ENCODE measurements around the gene EFCAB6.

Gene EFCAB6

GRCh38 chr22:43838571-43839307 lies 26.6 kb upstream of the EFCAB6 start:
- no peaks in the 10 kb centered on the region for H3K9me3 Mint-ChIP-seq
- H3K4me3 Mint-ChIP-seq = no peak overlapping the region
- no peak for DNase-seq
- H3K27me3 Mint-ChIP-seq = peaks cover 12% of the 10 kb centered on the region
- no peaks in the 10 kb centered on the region for H3K4me1 Mint-ChIP-seq
- no peak for ATAC-seq
- peak overlapping the region in 1 of 2 donors; percentile 71 for H3K27ac Mint-ChIP-seq

GRCh38 chr22:43838161-43838560 lies 26.1 kb upstream of the EFCAB6 start:
- no peaks in the 10 kb centered on the region for H3K4me1 Mint-ChIP-seq
- H3K4me3 Mint-ChIP-seq = no peak overlapping the region
- no peaks in the 10 kb centered on the region for H3K9me3 Mint-ChIP-seq
- no peak overlapping the region for H3K27ac Mint-ChIP-seq
- ATAC-seq = no peak
- peaks cover 13% of the 10 kb centered on the region for H3K27me3 Mint-ChIP-seq
- DNase-seq = no peak

GRCh38 chr22:43837666-43838065 lies 25.6 kb upstream of the EFCAB6 start:
- Mint-ChIP-seq H3K27ac (no peak overlapping the region), H3K4me3 (no peak overlapping the region), H3K27me3 (peaks cover 18% of the 10 kb centered on the region), H3K4me1 (no peaks in the 10 kb centered on the region), H3K9me3 (no peaks in the 10 kb centered on the region)
- DNase-seq (no peak), ATAC-seq (no peak)

- DNase-seq (no peak), ATAC-seq (no peak)
- no peak overlapping the region for H3K4me3 Mint-ChIP-seq
- no peaks in the 10 kb centered on the region for H3K9me3 Mint-ChIP-seq
- no peaks in the 10 kb centered on the region for H3K4me1 Mint-ChIP-seq
- H3K27me3 Mint-ChIP-seq = peaks cover 20% of the 10 kb centered on the region
- no peak overlapping the region for H3K27ac Mint-ChIP-seq
These were observed 23.6 kb upstream of the EFCAB6 start for GRCh38 chr22:43835736-43836135.

- no peak overlapping the region for H3K4me3 Mint-ChIP-seq
- H3K27me3 Mint-ChIP-seq = peaks cover 20% of the 10 kb centered on the region
- no peak for ATAC-seq
- DNase-seq = no peak
- no peaks in the 10 kb centered on the region for H3K9me3 Mint-ChIP-seq
- peak overlapping the region in 1 of 2 donors; percentile 28 for H3K27ac Mint-ChIP-seq
- no peaks in the 10 kb centered on the region for H3K4me1 Mint-ChIP-seq
These were observed 23.1 kb upstream of the EFCAB6 start for GRCh38 chr22:43835166-43835565.

DNA sequence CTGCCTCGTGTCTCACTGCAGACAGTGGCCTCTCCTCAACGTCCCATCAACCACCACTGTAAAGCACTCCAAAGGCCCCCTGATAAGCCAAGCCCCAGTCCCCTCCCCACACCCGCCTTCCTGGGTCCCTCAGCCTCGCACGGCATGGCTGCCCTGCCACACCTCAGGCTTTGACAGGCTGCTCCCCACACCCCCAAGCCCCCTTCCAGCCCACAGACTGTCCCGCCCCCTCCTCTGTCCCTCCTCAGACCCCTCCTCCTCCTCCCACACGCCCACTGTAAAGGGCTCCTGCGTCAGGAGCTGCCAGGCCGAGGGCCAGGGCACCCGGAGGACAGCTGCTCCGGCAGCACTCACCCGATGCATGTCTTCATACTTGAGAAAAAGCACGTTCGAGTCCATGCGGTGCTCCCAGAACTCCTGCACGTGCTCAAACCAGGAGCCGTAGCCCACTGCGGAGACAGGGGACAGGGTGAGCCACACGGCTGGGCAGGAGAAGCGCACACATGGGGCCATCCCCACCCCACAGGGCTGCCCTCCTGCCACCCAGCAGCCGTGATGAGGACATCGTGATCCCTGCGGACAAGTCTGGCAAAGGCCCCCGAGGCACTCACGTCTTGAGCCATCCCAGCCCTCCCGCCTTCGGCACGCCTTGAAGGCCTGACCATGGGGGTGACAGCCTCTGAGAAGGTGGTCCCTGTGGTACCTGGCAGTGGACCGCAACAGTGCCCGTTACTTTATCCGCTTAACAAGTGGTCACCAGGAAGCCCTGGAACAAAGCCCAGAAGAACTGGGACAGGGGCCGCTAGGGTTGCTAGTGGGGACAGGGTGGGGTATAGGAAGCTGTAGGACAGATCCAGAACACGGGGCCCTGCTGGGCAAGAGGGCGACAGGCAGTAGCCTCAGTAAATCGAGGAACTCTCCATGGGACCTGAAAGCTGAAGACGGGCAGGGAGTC lies 21.5 kb upstream of the EFCAB6 start:
- H3K9me3 Mint-ChIP-seq = no peaks in the 10 kb centered on the region
- H3K4me3 Mint-ChIP-seq = no peak overlapping the region
- no peak overlapping the region for H3K27ac Mint-ChIP-seq
- H3K4me1 Mint-ChIP-seq = no peaks in the 10 kb centered on the region
- DNase-seq (no peak), ATAC-seq (no peak)
- H3K27me3 Mint-ChIP-seq = peaks cover 20% of the 10 kb centered on the region

DNA sequence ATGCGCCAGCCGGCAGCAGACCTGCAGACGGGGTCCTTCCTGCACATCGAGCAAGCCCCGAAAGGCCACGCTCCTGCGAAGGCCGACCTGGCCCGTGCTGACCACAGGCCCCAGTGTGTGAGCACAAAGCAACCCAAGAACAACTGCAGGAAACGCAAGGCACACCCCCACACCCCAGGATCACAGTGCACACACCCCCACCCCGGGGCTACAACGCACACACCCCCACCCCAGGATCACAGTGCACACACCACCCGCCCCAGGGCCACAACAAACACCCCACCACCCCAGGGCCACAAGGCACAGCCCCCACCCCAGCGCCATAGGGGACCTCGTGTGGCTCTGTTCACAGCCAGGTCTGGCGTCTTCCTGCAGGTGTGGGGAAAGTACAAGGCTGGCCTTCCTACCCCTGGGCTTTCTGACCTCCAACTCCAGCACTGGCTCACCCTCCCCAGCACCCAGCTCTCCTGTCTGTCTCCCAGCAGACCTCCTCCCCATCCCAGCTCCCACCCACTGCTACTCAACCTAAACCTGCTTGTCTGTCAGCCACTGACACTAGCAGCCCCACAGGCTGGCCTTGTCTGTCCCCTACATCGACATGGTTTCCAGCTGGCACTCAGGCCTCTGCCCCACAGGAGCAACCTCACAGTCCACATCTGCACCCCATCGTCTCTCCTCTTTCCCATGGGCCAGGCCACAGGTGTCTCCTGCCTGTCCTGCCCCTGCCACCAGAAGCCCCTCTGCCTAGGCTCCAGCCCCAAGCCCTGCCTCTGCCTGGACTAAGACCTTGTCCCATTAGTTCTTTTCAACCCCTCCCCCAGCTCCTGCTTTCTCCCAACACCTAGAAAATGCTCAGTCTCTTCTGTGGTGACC lies 20.5 kb upstream of the EFCAB6 start:
- Mint-ChIP-seq H3K27ac (no peak overlapping the region), H3K4me1 (no peaks in the 10 kb centered on the region), H3K9me3 (no peaks in the 10 kb centered on the region), H3K27me3 (peaks cover 20% of the 10 kb centered on the region), H3K4me3 (no peak overlapping the region)
- ATAC-seq (peak; percentile 31), DNase-seq (no peak)

DNA sequence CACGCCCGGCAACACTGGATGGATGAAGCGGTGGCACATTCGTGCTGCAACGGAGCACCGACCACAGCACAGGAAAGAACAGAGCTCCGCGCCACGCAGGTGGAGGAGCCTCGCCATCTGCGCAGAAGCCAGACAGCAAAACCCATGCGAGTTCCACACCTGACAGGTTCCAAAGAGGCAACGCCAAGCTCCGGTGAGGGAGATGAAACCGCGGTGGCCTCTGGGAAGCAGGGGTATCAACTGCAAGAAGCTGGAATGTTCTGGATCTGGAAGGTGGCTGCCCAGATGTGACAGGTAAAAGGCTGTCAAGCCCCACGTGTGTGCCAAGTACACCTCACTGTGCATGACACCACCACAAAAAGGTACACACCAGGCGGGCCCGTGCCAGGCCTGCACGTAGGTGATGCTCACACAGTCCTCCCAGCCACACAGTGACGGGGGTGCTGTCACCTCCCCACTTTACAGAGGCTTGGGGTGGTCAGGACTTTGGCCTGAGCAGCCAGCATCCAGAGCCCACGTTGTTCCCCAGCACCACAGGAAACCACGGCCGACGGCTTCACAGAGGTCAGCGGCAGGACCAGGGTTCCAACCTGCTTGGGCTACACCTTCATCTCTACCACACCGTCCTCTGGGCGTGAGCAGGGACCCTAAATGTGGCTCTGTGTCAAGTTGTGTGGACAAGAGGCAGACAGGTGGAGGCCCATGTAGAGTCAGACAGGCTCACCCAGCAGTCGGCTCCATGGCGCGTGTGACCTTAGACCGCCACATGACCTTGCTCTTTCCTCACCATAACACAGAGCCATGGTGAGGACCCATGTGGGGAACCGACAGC lies 19.7 kb upstream of the EFCAB6 start:
- Mint-ChIP-seq H3K27me3 (peaks cover 20% of the 10 kb centered on the region), H3K4me3 (no peak overlapping the region), H3K4me1 (no peaks in the 10 kb centered on the region), H3K27ac (no peak overlapping the region), H3K9me3 (no peaks in the 10 kb centered on the region)
- DNase-seq = no peak
- no peak for ATAC-seq

GRCh38 chr22:43830931-43831560 lies 18.9 kb upstream of the EFCAB6 start:
- Mint-ChIP-seq H3K4me3 (no peak overlapping the region), H3K9me3 (no peaks in the 10 kb centered on the region), H3K27ac (no peak overlapping the region), H3K27me3 (peaks cover 20% of the 10 kb centered on the region), H3K4me1 (no peaks in the 10 kb centered on the region)
- no peak for ATAC-seq
- no peak for DNase-seq

DNA sequence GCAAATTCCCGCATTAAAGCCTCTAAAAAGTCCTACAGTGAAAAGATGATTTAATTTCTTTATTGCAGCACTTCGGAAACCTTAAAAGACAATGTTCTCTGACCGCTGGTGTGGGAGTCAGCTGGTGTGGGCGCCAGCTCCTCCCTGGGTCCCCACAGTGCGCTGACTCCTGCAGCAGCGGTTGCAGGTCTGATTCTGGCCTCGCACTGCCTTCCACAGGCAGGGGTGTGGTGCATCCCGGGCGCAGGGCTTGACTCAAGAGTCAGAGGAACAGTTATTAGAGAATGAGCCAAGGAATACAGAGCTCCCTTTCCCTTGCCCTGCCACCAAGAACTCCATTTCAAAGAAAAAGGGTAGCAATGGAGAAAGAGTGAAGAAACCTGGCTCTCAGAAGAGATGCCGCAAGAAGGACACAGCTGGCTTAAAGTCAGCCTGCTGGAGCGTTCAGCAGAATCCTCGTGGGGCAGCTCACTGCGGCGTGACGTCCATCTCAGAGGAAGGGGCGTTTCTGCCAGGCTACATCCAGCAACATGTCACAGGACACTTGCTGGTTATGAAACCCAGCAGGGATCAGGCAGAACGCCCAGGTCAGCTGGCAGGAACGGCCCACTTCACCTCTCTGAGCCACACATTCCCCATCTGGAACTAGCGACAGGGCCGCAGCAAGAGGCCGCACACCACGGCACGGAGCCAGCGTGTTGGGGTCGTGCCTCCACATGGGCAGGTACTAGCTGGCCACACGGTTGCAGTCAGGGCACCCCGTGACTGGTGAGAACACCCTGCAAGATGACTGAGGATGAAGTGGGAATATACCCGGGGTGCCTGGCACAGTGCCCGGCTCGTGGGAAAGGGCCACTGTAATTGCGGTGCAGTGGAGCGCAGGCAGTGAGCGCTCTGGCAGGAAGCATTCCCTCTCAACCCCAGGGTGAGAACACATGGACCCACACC lies 18.1 kb upstream of the EFCAB6 start:
- no peak for DNase-seq
- ATAC-seq = no peak
- H3K27me3 Mint-ChIP-seq = peaks cover 15% of the 10 kb centered on the region
- H3K4me1 Mint-ChIP-seq = no peaks in the 10 kb centered on the region
- H3K27ac Mint-ChIP-seq = no peak overlapping the region
- H3K4me3 Mint-ChIP-seq = no peak overlapping the region
- H3K9me3 Mint-ChIP-seq = no peaks in the 10 kb centered on the region

DNA sequence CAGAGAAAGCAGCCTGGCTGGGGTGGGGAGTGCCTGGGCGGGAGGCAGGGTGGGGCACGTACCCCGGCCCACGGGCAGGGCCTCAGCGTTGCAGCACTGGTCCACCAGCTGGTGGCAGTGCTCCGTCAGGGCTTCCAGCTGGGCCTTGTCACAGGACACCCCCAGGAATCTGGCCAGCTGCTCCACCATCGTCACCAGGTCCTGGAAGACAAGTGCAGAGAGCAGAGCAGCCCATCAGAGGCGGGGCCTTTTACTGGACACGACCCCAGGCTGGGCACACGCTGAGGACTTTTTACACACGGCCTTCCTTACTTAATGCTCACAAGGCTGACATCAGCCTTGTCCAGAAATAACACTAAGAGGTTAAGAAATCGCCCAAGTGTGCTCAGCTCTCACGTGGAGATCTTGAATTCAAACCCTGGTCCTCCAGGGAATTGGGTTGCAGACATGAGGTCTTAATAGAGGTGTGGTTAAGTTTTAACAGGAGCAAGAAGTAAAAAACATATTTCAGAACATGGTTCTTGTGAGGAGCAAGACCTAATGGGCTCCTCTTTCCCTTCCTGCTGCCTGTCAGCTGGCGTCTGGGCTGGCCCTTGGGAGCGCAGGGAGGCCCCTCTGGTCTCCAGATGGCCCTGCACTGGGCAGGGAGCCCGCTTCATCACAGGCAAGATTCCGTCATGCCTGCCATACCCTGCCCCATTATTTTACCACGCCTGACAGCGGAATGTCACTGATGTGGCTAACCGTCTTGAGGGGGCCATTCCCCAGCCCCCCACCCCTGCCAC lies 17.1 kb upstream of the EFCAB6 start:
- Mint-ChIP-seq H3K4me3 (no peak overlapping the region), H3K9me3 (no peaks in the 10 kb centered on the region), H3K4me1 (no peaks in the 10 kb centered on the region), H3K27me3 (peaks cover 21% of the 10 kb centered on the region), H3K27ac (no peak overlapping the region)
- no peak for DNase-seq
- no peak for ATAC-seq

- peaks cover 23% of the 10 kb centered on the region for H3K27me3 Mint-ChIP-seq
- H3K4me3 Mint-ChIP-seq = no peak overlapping the region
- H3K9me3 Mint-ChIP-seq = no peaks in the 10 kb centered on the region
- ATAC-seq (no peak), DNase-seq (no peak)
- no peak overlapping the region for H3K27ac Mint-ChIP-seq
- no peaks in the 10 kb centered on the region for H3K4me1 Mint-ChIP-seq
These were observed 16.6 kb upstream of the EFCAB6 start for GRCh38 chr22:43828725-43828997.
